Karpas-422 (cell line): ENCODE measurements around the gene MRM1. TPM values are rescaled to one million over a fixed set of nuclear protein-coding genes. Genes with fewer than 3 reads are reported as not detected.

Source experiments
- DNase-seq: peaks from one replicate; pipeline ENCODE4 v3.0.0-alpha.2; 2015
- H2AFZ ChIP-seq: fragments of 200-600 bp; sonication (generic); 2 replicates; pipeline ENCODE4 v1.6.1; 2014; ENCODE audit warnings: antibody characterized with exemption, low read length, mixed read lengths
- H3K27ac ChIP-seq: fragments of 200-600 bp; sonication (generic); 2 replicates; pipeline ENCODE4 v1.5.1; 2014; ENCODE audit warnings: mild to moderate bottlenecking, low read length, moderate library complexity
- H3K27me3 ChIP-seq: fragments of 200-600 bp; sonication (generic); 2 replicates; pipeline ENCODE4 v1.6.1; 2014; ENCODE audit warnings: low read length, mixed read lengths
- H3K36me3 ChIP-seq: fragments of 200-600 bp; sonication (generic); 2 replicates; pipeline ENCODE4 v1.6.1; 2014; ENCODE audit warnings: low read length, mixed read lengths; ENCODE audit not compliant: insufficient read depth
- H3K4me1 ChIP-seq: fragments of 200-600 bp; sonication (generic); 2 replicates; pipeline ENCODE4 v1.6.1; 2014; ENCODE audit warnings: mild to moderate bottlenecking, low read length, mixed read lengths
- H3K4me2 ChIP-seq: fragments of 200-600 bp; sonication (generic); 2 replicates; pipeline ENCODE4 v1.6.1; 2014; ENCODE audit warnings: low read length, low read depth, mild to moderate bottlenecking; ENCODE audit not compliant: poor library complexity, severe bottlenecking
- H3K4me3 ChIP-seq: fragments of 200-600 bp; sonication (generic); 2 replicates; pipeline ENCODE4 v1.5.1; 2014; ENCODE audit warnings: mild to moderate bottlenecking, antibody characterized with exemption, low read length, mixed read lengths
- H3K79me2 ChIP-seq: fragments of 200-600 bp; sonication (generic); 2 replicates; pipeline ENCODE4 v1.6.1; 2014; ENCODE audit warnings: mild to moderate bottlenecking, low read length, mixed read lengths
- H3K9ac ChIP-seq: fragments of 200-600 bp; sonication (generic); 2 replicates; pipeline ENCODE4 v1.6.0; 2014; ENCODE audit warnings: low read length
- H3K9me2 ChIP-seq: fragments of 200-600 bp; sonication (generic), shearing (Covaris generic); replicated peaks from 2 replicates; pipeline ENCODE4 v1.6.0; 2014; ENCODE audit warnings: mild to moderate bottlenecking, low read length, moderate library complexity; ENCODE audit not compliant: insufficient read depth
- H3K9me3 ChIP-seq: fragments of 300-700, 200-600 bp; sonication (generic); 2 replicates; pipeline ENCODE4 v1.6.1; 2014; ENCODE audit warnings: low read length, mixed read lengths
- H4K20me1 ChIP-seq: fragments of 200-600 bp; sonication (generic); 2 replicates; pipeline ENCODE4 v1.6.1; 2014; ENCODE audit warnings: mild to moderate bottlenecking, antibody characterized with exemption, low read length, low read depth; ENCODE audit not compliant: insufficient read depth
- total RNA-seq: library from RNA; depleted of rRNA; stranded (reverse); fragments of >200 nt; shearing (Covaris generic); gene quantifications from 2 replicates; pipeline ENCODE4 v1.2.3, GENCODE V29; 2014; ENCODE audit warnings: low replicate concordance; rRNA removed

The MRM1 gene
- total RNA-seq, 1 experiment from 2014 or later, result 11.7 TPM

- Histone ChIP-seq H3K4me3 (no peak overlapping the region), H3K9me3 (no peaks in the 10 kb centered on the region), H4K20me1 (peaks cover 9% of the 10 kb centered on the region; the same call in 1 of the 2 replicates), H3K4me2 (no peak overlapping the region), H3K36me3 (no peaks in the 10 kb centered on the region), H3K79me2 (no peaks in the 10 kb centered on the region), H2AFZ (no peak overlapping the region), H3K9ac (no peak overlapping the region), H3K9me2 (no peaks in the 10 kb centered on the region), H3K27me3 (no peaks in the 10 kb centered on the region), H3K27ac (no peak overlapping the region), H3K4me1 (no peaks in the 10 kb centered on the region)
- DNase-seq, result no peak
These were observed 56.0 kb downstream of the MRM1 start for GRCh38 chr17:36657390-36657762.

- Histone ChIP-seq H3K4me2 (no peak overlapping the region), H3K9ac (no peak overlapping the region), H3K9me3 (no peaks in the 10 kb centered on the region), H4K20me1 (peaks cover 9% of the 10 kb centered on the region; the same call in 1 of the 2 replicates), H3K27me3 (no peaks in the 10 kb centered on the region), H3K27ac (no peak overlapping the region), H3K4me1 (no peaks in the 10 kb centered on the region), H3K4me3 (no peak overlapping the region), H3K36me3 (no peaks in the 10 kb centered on the region), H2AFZ (no peak overlapping the region), H3K79me2 (no peaks in the 10 kb centered on the region), H3K9me2 (no peaks in the 10 kb centered on the region)
- no peak for DNase-seq
These were observed 56.5 kb downstream of the MRM1 start for GRCh38 chr17:36657763-36658490.

Other genes with a start within 250 kb of the MRM1 start
- gene TBC1D3H, start 213.1 kb upstream of the MRM1 start, total RNA-seq, result not detected in 2 replicates
- gene ZNHIT3, start 114.9 kb upstream of the MRM1 start, total RNA-seq, result 34.0 and 72.1 TPM in 2 replicates
- 50.6 and 58.9 TPM in 2 replicates for gene MYO19, start 66.7 kb upstream of the MRM1 start, total RNA-seq
- 3.9 and 6.7 TPM in 2 replicates for gene PIGW, start 66.6 kb upstream of the MRM1 start, total RNA-seq
- 41.7 and 49.5 TPM in 2 replicates for gene GGNBP2, start 56.7 kb upstream of the MRM1 start, total RNA-seq
- gene DHRS11, start 9.7 kb upstream of the MRM1 start, total RNA-seq, result 13.6 and 33.8 TPM in 2 replicates